ENCODE results near the gene SOCS4.
"Not testable (repeated sequence)": the region's sequence is repeated elsewhere in the genome, so short reads cannot be mapped to it uniquely, and the experiment has no call there.

The SOCS4 gene

GRCh38 chr14:55077170-55078151 is 50.4 kb downstream of the SOCS4 start:
- Mint-ChIP-seq H3K4me1 (peaks cover 18% of the 10 kb centered on the region), H3K9me3 (no peaks in the 10 kb centered on the region), H3K27ac (ENCODE audit: low read depth) (no peak overlapping the region), H3K36me3 (ENCODE audit: insufficient read depth) (peaks cover 2% of the 10 kb centered on the region), H3K27me3 (no peaks in the 10 kb centered on the region), H3K4me3 (no peak overlapping the region)
- DNase-seq (ENCODE audit: low spot score in 2 of 2) = no peak
- no peak for ATAC-seq (replicated peaks; ENCODE audit: extremely low read depth, poor library complexity, severe bottlenecking)

- not testable (repeated sequence) for H3K4me3 Mint-ChIP-seq; H3K27me3 Mint-ChIP-seq; H3K27ac Mint-ChIP-seq (ENCODE audit: low read depth); DNase-seq (ENCODE audit: low spot score in 2 of 2); H3K4me1 Mint-ChIP-seq; ATAC-seq (replicated peaks; ENCODE audit: extremely low read depth, poor library complexity, severe bottlenecking); H3K36me3 Mint-ChIP-seq (ENCODE audit: insufficient read depth); H3K9me3 Mint-ChIP-seq
Measured at GRCh38 chr14:55079961-55080360, 52.9 kb downstream of the SOCS4 start.

GRCh38 chr14:55084401-55085059 is 57.5 kb downstream of the SOCS4 start:
- ATAC-seq (replicated peaks; ENCODE audit: extremely low read depth, poor library complexity, severe bottlenecking) (no peak), DNase-seq (ENCODE audit: low spot score in 2 of 2) (no peak)
- no peak overlapping the region for H3K4me3 Mint-ChIP-seq
- no peaks in the 10 kb centered on the region for H3K4me1 Mint-ChIP-seq
- no peak overlapping the region for H3K27ac Mint-ChIP-seq (ENCODE audit: low read depth)
- no peaks in the 10 kb centered on the region for H3K9me3 Mint-ChIP-seq
- no peaks in the 10 kb centered on the region for H3K27me3 Mint-ChIP-seq
- H3K36me3 Mint-ChIP-seq (ENCODE audit: insufficient read depth) = no peaks in the 10 kb centered on the region

GRCh38 chr14:55085060-55085660 is 58.1 kb downstream of the SOCS4 start:
- Mint-ChIP-seq H3K27me3 (no peaks in the 10 kb centered on the region), H3K27ac (ENCODE audit: low read depth) (no peak overlapping the region), H3K4me1 (no peaks in the 10 kb centered on the region), H3K36me3 (ENCODE audit: insufficient read depth) (no peaks in the 10 kb centered on the region), H3K4me3 (no peak overlapping the region), H3K9me3 (no peaks in the 10 kb centered on the region)
- ATAC-seq (replicated peaks; ENCODE audit: extremely low read depth, poor library complexity, severe bottlenecking) (no peak), DNase-seq (ENCODE audit: low spot score in 2 of 2) (no peak)

- Mint-ChIP-seq H3K36me3 (ENCODE audit: insufficient read depth) (no peaks in the 10 kb centered on the region), H3K4me1 (no peaks in the 10 kb centered on the region), H3K4me3 (no peak overlapping the region), H3K27ac (ENCODE audit: low read depth) (no peak overlapping the region), H3K9me3 (no peaks in the 10 kb centered on the region), H3K27me3 (no peaks in the 10 kb centered on the region)
- no peak for DNase-seq (ENCODE audit: low spot score in 2 of 2)
- ATAC-seq (replicated peaks; ENCODE audit: extremely low read depth, poor library complexity, severe bottlenecking) = no peak
Measured at GRCh38 chr14:55086938-55087337, 59.9 kb downstream of the SOCS4 start.

GRCh38 chr14:55088356-55088755 is 61.3 kb downstream of the SOCS4 start:
- Mint-ChIP-seq H3K9me3 (no peaks in the 10 kb centered on the region), H3K27ac (ENCODE audit: low read depth) (no peak overlapping the region), H3K27me3 (no peaks in the 10 kb centered on the region), H3K4me1 (no peaks in the 10 kb centered on the region), H3K36me3 (ENCODE audit: insufficient read depth) (no peaks in the 10 kb centered on the region), H3K4me3 (no peak overlapping the region)
- DNase-seq (ENCODE audit: low spot score in 2 of 2) (no peak), ATAC-seq (replicated peaks; ENCODE audit: extremely low read depth, poor library complexity, severe bottlenecking) (no peak)

- H3K4me3 Mint-ChIP-seq = no peak overlapping the region
- DNase-seq (ENCODE audit: low spot score in 2 of 2) (no peak), ATAC-seq (replicated peaks; ENCODE audit: extremely low read depth, poor library complexity, severe bottlenecking) (no peak)
- peaks cover 6% of the 10 kb centered on the region for H3K4me1 Mint-ChIP-seq
- H3K36me3 Mint-ChIP-seq (ENCODE audit: insufficient read depth) = no peaks in the 10 kb centered on the region
- no peaks in the 10 kb centered on the region for H3K27me3 Mint-ChIP-seq
- no peaks in the 10 kb centered on the region for H3K9me3 Mint-ChIP-seq
- no peak overlapping the region for H3K27ac Mint-ChIP-seq (ENCODE audit: low read depth)
Measured at GRCh38 chr14:55092341-55092740, 65.3 kb downstream of the SOCS4 start.

- no peak overlapping the region for H3K27ac Mint-ChIP-seq (ENCODE audit: low read depth)
- H3K27me3 Mint-ChIP-seq = no peaks in the 10 kb centered on the region
- H3K4me3 Mint-ChIP-seq = no peak overlapping the region
- H3K36me3 Mint-ChIP-seq (ENCODE audit: insufficient read depth) = no peaks in the 10 kb centered on the region
- H3K9me3 Mint-ChIP-seq = peaks cover 5% of the 10 kb centered on the region
- H3K4me1 Mint-ChIP-seq = peaks cover 23% of the 10 kb centered on the region
- no peak for DNase-seq (ENCODE audit: low spot score in 2 of 2)
- no peak for ATAC-seq (replicated peaks; ENCODE audit: extremely low read depth, poor library complexity, severe bottlenecking)
Measured at GRCh38 chr14:55094292-55095157, 67.5 kb downstream of the SOCS4 start.

GRCh38 chr14:55097881-55098560 is 71.0 kb downstream of the SOCS4 start:
- Mint-ChIP-seq H3K36me3 (ENCODE audit: insufficient read depth) (peaks cover 2% of the 10 kb centered on the region), H3K27ac (ENCODE audit: low read depth) (peak overlapping the region; percentile 99), H3K9me3 (peaks cover 5% of the 10 kb centered on the region), H3K4me1 (peaks cover 48% of the 10 kb centered on the region), H3K4me3 (peak overlapping the region; percentile 27), H3K27me3 (no peaks in the 10 kb centered on the region)
- ATAC-seq (replicated peaks; ENCODE audit: extremely low read depth, poor library complexity, severe bottlenecking) (peak; percentile 37), DNase-seq (ENCODE audit: low spot score in 2 of 2) (peak in 1 of 2 donors; percentile 16)

- Mint-ChIP-seq H3K27me3 (no peaks in the 10 kb centered on the region), H3K27ac (ENCODE audit: low read depth) (peak overlapping the region; percentile 99), H3K9me3 (peaks cover 5% of the 10 kb centered on the region), H3K4me1 (peaks cover 53% of the 10 kb centered on the region), H3K36me3 (ENCODE audit: insufficient read depth) (peaks cover 2% of the 10 kb centered on the region), H3K4me3 (peak overlapping the region; percentile 27)
- DNase-seq (ENCODE audit: low spot score in 2 of 2) (no peak), ATAC-seq (replicated peaks; ENCODE audit: extremely low read depth, poor library complexity, severe bottlenecking) (no peak)
Measured at GRCh38 chr14:55098561-55098898, 71.5 kb downstream of the SOCS4 start.

All from central memory CD8-positive, alpha-beta T cell (primary cell).